ENCODE results near the gene SLC44A1.

Gene SLC44A1

DNA sequence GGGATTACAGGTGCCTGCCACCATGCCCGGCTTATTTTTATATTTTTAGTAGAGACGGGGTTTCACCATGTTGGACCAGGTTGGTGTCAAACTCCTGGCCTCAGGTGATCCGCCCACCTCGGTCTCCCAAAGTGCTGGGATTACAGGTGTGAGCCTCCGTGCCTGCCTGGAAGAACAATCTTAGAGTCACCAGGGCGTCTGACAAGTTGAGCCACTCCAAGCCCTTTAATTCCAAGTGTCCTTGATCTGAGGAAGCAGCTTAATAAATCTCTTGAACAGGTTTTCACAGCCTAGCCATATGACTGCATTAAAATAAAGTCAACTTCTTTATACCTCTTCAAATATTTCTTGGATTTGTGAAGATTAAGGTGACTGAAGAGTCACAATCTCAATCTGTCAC is 31.5 kb downstream of the SLC44A1 start:
- no peak overlapping the region for H3K4me3 Mint-ChIP-seq
- H3K4me1 Mint-ChIP-seq: no peaks in the 10 kb centered on the region
- H3K9me3 Mint-ChIP-seq: no peaks in the 10 kb centered on the region
- DNase-seq (ENCODE audit: low spot score in 2 of 2) (no peak), ATAC-seq (no peak)
- no peak overlapping the region for H3K27ac Mint-ChIP-seq
- no peaks in the 10 kb centered on the region for H3K36me3 Mint-ChIP-seq

- no peaks in the 10 kb centered on the region for H3K4me1 Mint-ChIP-seq
- no peaks in the 10 kb centered on the region for H3K9me3 Mint-ChIP-seq
- H3K36me3 Mint-ChIP-seq: no peaks in the 10 kb centered on the region
- DNase-seq (ENCODE audit: low spot score in 2 of 2) (no peak), ATAC-seq (no peak)
- no peak overlapping the region for H3K4me3 Mint-ChIP-seq
- H3K27ac Mint-ChIP-seq: no peak overlapping the region
Observed at GRCh38 chr9:105278751-105279150, 34.3 kb downstream of the SLC44A1 start.

- no peaks in the 10 kb centered on the region for H3K4me1 Mint-ChIP-seq
- no peak overlapping the region for H3K27ac Mint-ChIP-seq
- ATAC-seq (no peak), DNase-seq (ENCODE audit: low spot score in 2 of 2) (no peak)
- H3K4me3 Mint-ChIP-seq: no peak overlapping the region
- no peaks in the 10 kb centered on the region for H3K36me3 Mint-ChIP-seq
- no peaks in the 10 kb centered on the region for H3K9me3 Mint-ChIP-seq
Observed at GRCh38 chr9:105280691-105281090, 36.2 kb downstream of the SLC44A1 start.

- Mint-ChIP-seq H3K4me1 (no peaks in the 10 kb centered on the region), H3K36me3 (no peaks in the 10 kb centered on the region), H3K9me3 (no peaks in the 10 kb centered on the region), H3K27ac (no peak overlapping the region), H3K4me3 (no peak overlapping the region)
- DNase-seq (ENCODE audit: low spot score in 2 of 2) (no peak), ATAC-seq (no peak)
Observed at GRCh38 chr9:105281272-105281671, 36.8 kb downstream of the SLC44A1 start.

GRCh38 chr9:105281926-105282325 is 37.5 kb downstream of the SLC44A1 start:
- no peaks in the 10 kb centered on the region for H3K9me3 Mint-ChIP-seq
- no peak overlapping the region for H3K4me3 Mint-ChIP-seq
- no peaks in the 10 kb centered on the region for H3K36me3 Mint-ChIP-seq
- no peaks in the 10 kb centered on the region for H3K4me1 Mint-ChIP-seq
- ATAC-seq: no peak
- DNase-seq (ENCODE audit: low spot score in 2 of 2): no peak
- H3K27ac Mint-ChIP-seq: no peak overlapping the region

- no peak for ATAC-seq
- Mint-ChIP-seq H3K36me3 (no peaks in the 10 kb centered on the region), H3K27ac (no peak overlapping the region), H3K4me3 (no peak overlapping the region), H3K9me3 (no peaks in the 10 kb centered on the region), H3K4me1 (no peaks in the 10 kb centered on the region)
- DNase-seq (ENCODE audit: low spot score in 2 of 2): no peak
Observed at GRCh38 chr9:105282870-105283621, 38.6 kb downstream of the SLC44A1 start.

GRCh38 chr9:105283795-105284194 is 39.3 kb downstream of the SLC44A1 start:
- H3K4me3 Mint-ChIP-seq: no peak overlapping the region
- no peak for DNase-seq (ENCODE audit: low spot score in 2 of 2)
- no peak for ATAC-seq
- H3K27ac Mint-ChIP-seq: no peak overlapping the region
- no peaks in the 10 kb centered on the region for H3K9me3 Mint-ChIP-seq
- no peaks in the 10 kb centered on the region for H3K36me3 Mint-ChIP-seq
- H3K4me1 Mint-ChIP-seq: no peaks in the 10 kb centered on the region

GRCh38 chr9:105284463-105284862 is 40.0 kb downstream of the SLC44A1 start:
- ATAC-seq: no peak
- Mint-ChIP-seq H3K27ac (no peak overlapping the region), H3K4me1 (no peaks in the 10 kb centered on the region)

DNA sequence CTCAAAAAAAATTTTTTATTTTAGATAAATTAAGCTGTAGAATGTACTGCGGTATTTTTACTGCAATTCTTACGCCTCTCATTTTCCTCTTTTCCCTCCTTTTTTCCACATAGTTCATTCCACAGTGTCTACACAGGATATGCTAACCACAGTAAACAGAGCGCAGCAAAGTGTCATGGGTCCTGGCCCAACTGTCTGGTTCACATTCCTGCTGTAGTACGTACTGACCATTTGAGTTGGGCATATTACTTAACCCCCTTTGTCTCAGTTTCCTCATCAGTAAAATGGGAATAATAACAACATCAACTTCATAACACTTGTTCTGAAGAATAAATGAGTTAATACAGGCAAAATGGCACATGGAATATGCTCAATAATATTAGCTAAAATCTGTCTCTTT is 41.6 kb downstream of the SLC44A1 start:
- Mint-ChIP-seq H3K4me1 (no peaks in the 10 kb centered on the region), H3K27ac (no peak overlapping the region), H3K4me3 (no peak overlapping the region), H3K36me3 (no peaks in the 10 kb centered on the region), H3K9me3 (no peaks in the 10 kb centered on the region)
- DNase-seq (ENCODE audit: low spot score in 2 of 2) (no peak), ATAC-seq (no peak)

More at GRCh38 chr9:105284463-105284862, 40.0 kb downstream of the SLC44A1 start:
- DNase-seq (ENCODE audit: low spot score in 2 of 2): no peak
- H3K9me3 Mint-ChIP-seq: no peaks in the 10 kb centered on the region
- H3K36me3 Mint-ChIP-seq: no peaks in the 10 kb centered on the region
- H3K4me3 Mint-ChIP-seq: no peak overlapping the region

GRCh38 chr9:105289305-105289704 is 44.9 kb downstream of the SLC44A1 start:
- Mint-ChIP-seq H3K9me3 (no peaks in the 10 kb centered on the region), H3K36me3 (no peaks in the 10 kb centered on the region), H3K27ac (no peak overlapping the region), H3K4me1 (no peaks in the 10 kb centered on the region), H3K4me3 (no peak overlapping the region)
- ATAC-seq: no peak
- no peak for DNase-seq (ENCODE audit: low spot score in 2 of 2)

DNA sequence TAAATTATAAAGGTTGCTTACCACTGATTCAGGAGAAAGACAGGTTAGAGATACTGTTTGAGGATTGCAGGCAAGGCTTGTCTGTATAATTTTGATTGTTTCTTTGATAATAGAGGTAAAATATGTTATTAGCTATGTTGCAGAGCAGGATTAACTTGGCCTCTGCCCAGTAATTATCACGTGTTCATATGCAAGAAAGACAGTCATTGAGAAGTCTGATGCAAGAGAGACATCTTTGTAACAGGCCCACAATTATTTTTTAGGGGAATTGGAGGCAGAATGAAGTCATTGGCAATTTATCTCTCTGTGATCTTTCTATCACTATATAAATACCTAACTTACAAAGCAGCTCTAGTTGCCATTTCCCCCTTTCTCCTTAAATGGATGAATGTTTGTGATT is 46.0 kb downstream of the SLC44A1 start:
- H3K9me3 Mint-ChIP-seq: no peaks in the 10 kb centered on the region
- DNase-seq (ENCODE audit: low spot score in 2 of 2): no peak

GRCh38 chr9:105290954-105291353 is 46.5 kb downstream of the SLC44A1 start:
- DNase-seq (ENCODE audit: low spot score in 2 of 2) (no peak), ATAC-seq (no peak)
- Mint-ChIP-seq H3K9me3 (no peaks in the 10 kb centered on the region), H3K36me3 (no peaks in the 10 kb centered on the region), H3K4me3 (no peak overlapping the region), H3K27ac (no peak overlapping the region), H3K4me1 (no peaks in the 10 kb centered on the region)

More for the DNA sequence above, 46.0 kb downstream of the SLC44A1 start:
- ATAC-seq: no peak
- Mint-ChIP-seq H3K27ac (no peak overlapping the region), H3K4me3 (no peak overlapping the region), H3K36me3 (no peaks in the 10 kb centered on the region), H3K4me1 (no peaks in the 10 kb centered on the region)

DNA sequence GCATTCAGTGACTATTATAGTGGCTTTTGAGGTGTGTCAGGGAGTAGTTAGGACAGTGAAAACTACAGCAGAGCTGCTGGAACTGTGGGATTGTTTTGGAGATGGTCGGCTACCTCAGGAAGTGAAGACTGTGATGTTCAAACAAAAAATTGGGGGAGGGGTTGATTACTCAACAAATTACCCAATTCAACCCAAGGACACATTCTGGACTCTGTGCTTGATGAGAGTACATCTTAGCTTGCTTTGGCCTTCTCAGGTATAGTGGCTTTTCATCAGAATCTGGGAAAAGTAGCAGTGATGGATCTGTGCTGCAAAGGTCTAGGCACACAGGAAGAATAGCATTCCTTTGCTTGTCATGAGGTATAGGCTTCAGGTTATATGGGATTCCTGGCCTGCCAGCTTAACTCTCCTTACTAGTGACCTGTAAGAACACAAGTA is 47.0 kb downstream of the SLC44A1 start:
- Mint-ChIP-seq H3K4me3 (no peak overlapping the region), H3K27ac (no peak overlapping the region), H3K36me3 (no peaks in the 10 kb centered on the region), H3K4me1 (no peaks in the 10 kb centered on the region), H3K9me3 (no peaks in the 10 kb centered on the region)
- DNase-seq (ENCODE audit: low spot score in 2 of 2): no peak
- no peak for ATAC-seq

DNA sequence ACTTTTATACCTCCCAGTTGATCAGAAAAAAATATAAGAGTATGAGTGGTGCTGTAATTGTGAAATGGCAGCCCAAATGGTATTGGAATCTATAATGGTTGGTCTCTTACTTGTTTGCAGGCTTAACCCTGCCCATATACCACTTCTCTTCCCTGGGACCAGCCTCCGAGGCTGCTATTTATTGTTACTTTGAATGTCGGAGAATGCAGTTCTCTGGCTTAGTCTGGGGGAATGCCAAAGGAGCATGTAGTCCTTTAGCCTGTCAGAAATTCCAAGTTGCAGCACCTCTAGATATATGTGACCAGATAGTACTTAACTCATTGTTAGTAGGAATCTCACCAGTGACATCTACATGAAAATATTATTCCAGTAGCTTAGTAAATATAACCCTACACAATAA is 47.5 kb downstream of the SLC44A1 start:
- ATAC-seq (no peak), DNase-seq (ENCODE audit: low spot score in 2 of 2) (no peak)
- H3K27ac Mint-ChIP-seq: no peak overlapping the region
- peaks cover 3% of the 10 kb centered on the region for H3K4me1 Mint-ChIP-seq
- no peaks in the 10 kb centered on the region for H3K36me3 Mint-ChIP-seq
- H3K4me3 Mint-ChIP-seq: no peak overlapping the region
- H3K9me3 Mint-ChIP-seq: no peaks in the 10 kb centered on the region

- no peak overlapping the region for H3K4me3 Mint-ChIP-seq
- no peak overlapping the region for H3K27ac Mint-ChIP-seq
- no peaks in the 10 kb centered on the region for H3K9me3 Mint-ChIP-seq
- ATAC-seq (no peak), DNase-seq (ENCODE audit: low spot score in 2 of 2) (no peak)
- peaks cover 6% of the 10 kb centered on the region for H3K4me1 Mint-ChIP-seq
- no peaks in the 10 kb centered on the region for H3K36me3 Mint-ChIP-seq
Observed at GRCh38 chr9:105293408-105293807, 49.0 kb downstream of the SLC44A1 start.

- no peaks in the 10 kb centered on the region for H3K36me3 Mint-ChIP-seq
- H3K4me1 Mint-ChIP-seq: peaks cover 12% of the 10 kb centered on the region
Observed at GRCh38 chr9:105295201-105295550, 50.7 kb downstream of the SLC44A1 start.

GRCh38 chr9:105295986-105296385 is 51.5 kb downstream of the SLC44A1 start:
- no peak overlapping the region for H3K27ac Mint-ChIP-seq
- ATAC-seq (no peak), DNase-seq (ENCODE audit: low spot score in 2 of 2) (no peak)
- no peaks in the 10 kb centered on the region for H3K36me3 Mint-ChIP-seq
- no peaks in the 10 kb centered on the region for H3K9me3 Mint-ChIP-seq
- peaks cover 12% of the 10 kb centered on the region for H3K4me1 Mint-ChIP-seq
- no peak overlapping the region for H3K4me3 Mint-ChIP-seq

More at GRCh38 chr9:105295201-105295550, 50.7 kb downstream of the SLC44A1 start:
- no peak overlapping the region for H3K27ac Mint-ChIP-seq
- ATAC-seq: no peak
- no peak for DNase-seq (ENCODE audit: low spot score in 2 of 2)
- no peak overlapping the region for H3K4me3 Mint-ChIP-seq
- no peaks in the 10 kb centered on the region for H3K9me3 Mint-ChIP-seq
